Mesenchymal stem cell (in vitro differentiated cells and primary cell): ENCODE measurements around the gene SLU7.

Experiments used
- DNase-seq: peaks from one replicate; pipeline ENCODE4 v3.0.0-alpha.2; 2013
- H2AFZ ChIP-seq: one replicate; pipeline ENCODE4 v1.6.1; 2013; ENCODE audit warnings: low read depth, mild to moderate bottlenecking, control low read depth, inconsistent platforms, low read length, moderate library complexity
- H2AK5ac ChIP-seq: 2 replicates; pipeline ENCODE4 v1.6.1; 2013; ENCODE audit warnings: low read length, moderate library complexity, mild to moderate bottlenecking, inconsistent platforms; ENCODE audit not compliant: severe bottlenecking
- H2BK120ac ChIP-seq: one replicate; pipeline ENCODE4 v1.6.1; 2013; ENCODE audit warnings: low read depth, mild to moderate bottlenecking, inconsistent platforms, low read length, moderate library complexity
- H2BK12ac ChIP-seq, 2 experiments: one replicate each; pipeline ENCODE4 v1.6.1; 2013; ENCODE audit warnings: inconsistent platforms in 2 of 2, low read length in 2 of 2, mild to moderate bottlenecking in 2 of 2, moderate library complexity in 2 of 2, control low read depth in 1 of 2
- H2BK15ac ChIP-seq: one replicate; pipeline ENCODE4 v1.6.1; 2013; ENCODE audit warnings: mild to moderate bottlenecking, low read depth, inconsistent platforms; ENCODE audit not compliant: poor library complexity, severe bottlenecking
- H2BK5ac ChIP-seq: 2 replicates; pipeline ENCODE4 v1.6.1; 2013; ENCODE audit warnings: low read depth, mild to moderate bottlenecking, low read length, control low read depth, inconsistent platforms; ENCODE audit not compliant: poor library complexity, severe bottlenecking
- H3K14ac ChIP-seq, 2 experiments: one replicate each; pipeline ENCODE4 v1.6.1; 2013; ENCODE audit warnings: inconsistent platforms in 2 of 2, low read length in 2 of 2, control low read depth in 1 of 2, mild to moderate bottlenecking in 1 of 2, moderate library complexity in 1 of 2
- H3K18ac ChIP-seq, 2 experiments: one replicate each; pipeline ENCODE4 v1.6.1; 2013; ENCODE audit warnings: inconsistent platforms in 2 of 2, low read length in 2 of 2, control low read depth in 1 of 2, low read depth in 1 of 2, mild to moderate bottlenecking in 1 of 2
- H3K23ac ChIP-seq, 2 experiments: one replicate each; pipeline ENCODE4 v1.6.1; 2013; ENCODE audit warnings: inconsistent platforms in 2 of 2, low read length in 2 of 2, mild to moderate bottlenecking in 2 of 2, moderate library complexity in 2 of 2, control low read depth in 1 of 2
- H3K27ac ChIP-seq: 2 replicates; pipeline ENCODE4 v1.5.1; 2013; ENCODE audit warnings: mild to moderate bottlenecking, moderate library complexity, low read length, control low read depth, inconsistent platforms; ENCODE audit not compliant: poor library complexity, severe bottlenecking
- H3K27me3 ChIP-seq, 2 experiments: 2 replicates each; pipeline versions ENCODE4 v1.6.1 to v1.7.0; 2013; ENCODE audit warnings: low read length in 2 of 2, mild to moderate bottlenecking in 2 of 2, moderate library complexity in 2 of 2, control low read depth in 1 of 2, inconsistent platforms in 1 of 2; ENCODE audit not compliant: control insufficient read depth in 1 of 2, insufficient read depth in 1 of 2
- H3K36me3 ChIP-seq, 2 experiments: 2 replicates each; pipeline versions ENCODE4 v1.6.1 to v1.7.0; 2013; ENCODE audit warnings: low read length in 2 of 2, control low read depth in 1 of 2, inconsistent platforms in 1 of 2, low read depth in 1 of 2, mild to moderate bottlenecking in 1 of 2; ENCODE audit not compliant: insufficient read depth in 2 of 2, control insufficient read depth in 1 of 2
- H3K4ac ChIP-seq, 2 experiments: one replicate each; pipeline ENCODE4 v1.6.1; 2013; ENCODE audit warnings: inconsistent platforms in 2 of 2, low read length in 2 of 2, mild to moderate bottlenecking in 2 of 2, moderate library complexity in 2 of 2, control low read depth in 1 of 2, low read depth in 1 of 2
- H3K4me1 ChIP-seq: 2 replicates; pipeline ENCODE4 v1.6.1; 2013; ENCODE audit warnings: low read depth, low read length, control low read depth; ENCODE audit not compliant: control insufficient read depth, insufficient read depth
- H3K4me2 ChIP-seq: 2 replicates; pipeline ENCODE4 v1.6.1; 2013; ENCODE audit warnings: low read length, mild to moderate bottlenecking, inconsistent platforms; ENCODE audit not compliant: poor library complexity, severe bottlenecking
- H3K4me3 ChIP-seq, 2 experiments: 2 replicates each; pipeline versions ENCODE4 v1.5.1 to v1.7.0; 2013; ENCODE audit warnings: low read length in 2 of 2, mild to moderate bottlenecking in 2 of 2, control low read depth in 1 of 2, low read depth in 1 of 2; ENCODE audit not compliant: insufficient read depth in 1 of 2
- H3K79me1 ChIP-seq: replicated peaks from 2 replicates; pipeline ENCODE4 v1.6.1; 2013; ENCODE audit warnings: mild to moderate bottlenecking, control low read depth, low read length, inconsistent platforms; ENCODE audit not compliant: poor library complexity, severe bottlenecking
- H3K9ac ChIP-seq: 2 replicates; pipeline ENCODE4 v1.7.0; 2013; ENCODE audit warnings: mild to moderate bottlenecking, low read length, moderate library complexity
- H3K9me3 ChIP-seq: 2 replicates; pipeline ENCODE4 v1.7.0; 2013; ENCODE audit warnings: mild to moderate bottlenecking, low read length; ENCODE audit not compliant: control insufficient read depth
- H4K8ac ChIP-seq: one replicate; pipeline ENCODE4 v1.6.1; 2013; ENCODE audit warnings: inconsistent platforms, mild to moderate bottlenecking, low read length, moderate library complexity
- H4K91ac ChIP-seq: one replicate; pipeline ENCODE4 v1.6.1; 2013; ENCODE audit warnings: mild to moderate bottlenecking, low read length, inconsistent platforms
- WGBS: methylation state at CpG from one replicate; pipeline ENCODE4 v1.1.7; 2013; ENCODE audit warnings: mixed read lengths; 5-methylcytosine and 5-hydroxymethylcytosine counted together

The SLU7 gene

DNA sequence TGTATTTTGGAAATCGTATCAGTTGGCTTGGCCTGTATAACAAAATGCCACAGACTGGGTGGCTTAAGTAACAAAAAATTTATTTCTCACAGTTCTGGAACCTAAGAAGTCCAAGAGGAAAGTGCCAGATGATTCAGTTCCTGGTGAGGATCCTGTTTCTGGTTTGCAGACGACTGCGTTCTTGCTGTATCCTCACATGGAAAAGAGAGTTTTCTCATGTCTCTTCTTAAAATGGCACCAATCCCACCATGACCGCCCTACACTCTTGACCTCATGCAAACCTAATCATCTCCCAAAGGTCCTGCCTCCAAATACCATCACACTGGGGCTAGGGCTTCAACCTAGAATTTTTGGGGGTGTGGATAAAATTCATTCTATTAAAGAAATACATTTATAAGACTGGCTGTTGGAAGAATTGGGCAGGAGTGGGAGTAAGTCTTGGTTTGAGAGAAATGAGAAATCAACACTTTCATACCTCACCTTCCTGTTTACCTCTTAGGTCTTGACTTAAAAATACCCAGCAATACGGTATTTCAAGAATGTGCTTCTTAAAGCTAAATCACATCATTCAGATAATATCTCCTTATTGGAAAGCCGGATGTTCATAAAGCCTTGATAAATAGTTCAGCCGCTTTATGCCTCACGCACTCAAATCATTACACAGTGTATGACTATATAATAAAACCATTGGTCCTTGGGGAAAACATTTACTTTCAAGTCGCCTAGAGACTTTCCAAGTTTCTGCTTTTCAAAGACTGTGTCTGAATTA, 31.5 kb upstream of the SLU7 start:
- no peak for DNase-seq
- Histone ChIP-seq H3K4me1 (no peaks in the 10 kb centered on the region), H2AK5ac (no peak overlapping the region), H2BK5ac (no peak overlapping the region), H3K4ac (no peak overlapping the region), H2BK15ac (no peak overlapping the region), H3K27me3 (peaks cover 0 to 6% of the 10 kb centered on the region in 2 experiments), H3K9me3 (no peaks in the 10 kb centered on the region), H3K4me2 (no peak overlapping the region), H2BK12ac (no peak overlapping the region), H2AFZ (no peak overlapping the region), H3K18ac (no peak overlapping the region), H3K79me1 (no peaks in the 10 kb centered on the region), H3K36me3 (no peaks in the 10 kb centered on the region), H3K27ac (no peak overlapping the region), H3K9ac (no peak overlapping the region), H3K23ac (no peak overlapping the region), H4K91ac (no peak overlapping the region), H2BK120ac (no peak overlapping the region), H4K8ac (no peak overlapping the region), H3K4me3 (no peak overlapping the region), H3K14ac (no peak overlapping the region)
- WGBS: 88% methylated on average over 8 of the region's 9 CpGs

DNA sequence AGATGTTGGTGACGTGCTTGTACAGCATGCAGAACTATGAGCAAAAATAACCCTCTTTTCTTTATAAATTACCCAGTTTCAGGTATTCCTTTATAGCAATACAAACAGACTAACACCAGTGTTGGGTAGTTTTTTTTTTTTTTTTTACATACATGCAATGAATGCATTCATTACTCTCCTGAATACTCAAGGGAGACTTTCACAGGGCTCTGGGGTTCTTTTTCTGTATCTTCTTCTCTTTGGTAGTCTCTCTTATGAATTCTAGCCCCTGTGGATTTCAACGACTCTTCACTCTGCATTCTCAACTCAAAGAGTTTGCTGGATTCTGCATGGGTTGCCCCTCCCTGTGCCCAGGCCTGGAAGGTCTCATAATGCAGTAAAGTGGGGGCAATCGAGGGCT, 30.6 kb upstream of the SLU7 start:
- no peak overlapping the region for H4K91ac ChIP-seq
- no peaks in the 10 kb centered on the region for H3K4me1 ChIP-seq
- no peak overlapping the region for H3K18ac ChIP-seq
- no peak overlapping the region for H3K4ac ChIP-seq
- H3K14ac ChIP-seq: no peak overlapping the region
- WGBS: 69% methylated on average over 3 of the region's 3 CpGs
- H2BK5ac ChIP-seq: no peak overlapping the region
- H3K36me3 ChIP-seq: no peaks in the 10 kb centered on the region
- no peak overlapping the region for H2BK12ac ChIP-seq
- H3K27me3 ChIP-seq: peaks cover 0 to 6% of the 10 kb centered on the region in 2 experiments
- no peak overlapping the region for H3K4me2 ChIP-seq
- H3K79me1 ChIP-seq: no peaks in the 10 kb centered on the region
- no peak overlapping the region for H3K4me3 ChIP-seq
- H2BK15ac ChIP-seq: no peak overlapping the region
- no peak overlapping the region for H2AFZ ChIP-seq
- H2BK120ac ChIP-seq: no peak overlapping the region
- no peak for DNase-seq
- no peak overlapping the region for H2AK5ac ChIP-seq
- no peak overlapping the region for H3K27ac ChIP-seq
- H3K9me3 ChIP-seq: no peaks in the 10 kb centered on the region
- no peak overlapping the region for H3K23ac ChIP-seq
- no peak overlapping the region for H4K8ac ChIP-seq
- H3K9ac ChIP-seq: no peak overlapping the region

DNA sequence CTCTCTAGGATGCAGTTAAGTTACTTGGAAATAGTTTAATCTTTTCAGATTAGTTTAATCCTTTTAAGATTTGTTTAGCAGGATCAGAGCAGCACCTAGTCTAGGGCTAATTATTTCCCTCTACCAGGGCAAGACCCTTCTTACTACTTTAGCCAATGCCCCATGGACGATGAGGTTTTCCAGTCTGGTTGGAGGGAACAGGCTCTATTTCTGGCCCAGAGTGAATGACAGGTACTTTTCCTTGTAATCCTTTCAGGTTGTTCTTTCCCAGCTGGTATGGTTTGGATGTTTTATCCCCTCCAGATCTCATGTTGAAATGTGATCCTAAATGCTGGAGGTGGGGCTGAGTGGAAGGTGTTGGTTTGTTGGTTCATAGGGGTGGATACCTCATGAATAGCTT, 30.0 kb upstream of the SLU7 start:
- H2BK5ac ChIP-seq: no peak overlapping the region
- no peak overlapping the region for H3K4ac ChIP-seq
- H2BK15ac ChIP-seq: no peak overlapping the region
- no peaks in the 10 kb centered on the region for H3K9me3 ChIP-seq
- H3K36me3 ChIP-seq: no peaks in the 10 kb centered on the region
- H2BK120ac ChIP-seq: no peak overlapping the region
- no peak overlapping the region for H3K4me3 ChIP-seq
- no peak overlapping the region for H4K91ac ChIP-seq
- no peak overlapping the region for H3K9ac ChIP-seq
- no peak overlapping the region for H3K14ac ChIP-seq
- H2AFZ ChIP-seq: no peak overlapping the region
- H2BK12ac ChIP-seq: no peak overlapping the region
- DNase-seq: no peak
- no peaks in the 10 kb centered on the region for H3K79me1 ChIP-seq
- whole genome bisulfite sequencing: 92% methylated on average over 1 of the region's 1 CpG
- no peak overlapping the region for H3K27ac ChIP-seq
- H3K18ac ChIP-seq: no peak overlapping the region
- H3K27me3 ChIP-seq: peaks cover 0 to 1% of the 10 kb centered on the region in 2 experiments
- no peak overlapping the region for H4K8ac ChIP-seq
- H3K4me2 ChIP-seq: no peak overlapping the region
- no peaks in the 10 kb centered on the region for H3K4me1 ChIP-seq
- no peak overlapping the region for H2AK5ac ChIP-seq
- H3K23ac ChIP-seq: no peak overlapping the region

DNA sequence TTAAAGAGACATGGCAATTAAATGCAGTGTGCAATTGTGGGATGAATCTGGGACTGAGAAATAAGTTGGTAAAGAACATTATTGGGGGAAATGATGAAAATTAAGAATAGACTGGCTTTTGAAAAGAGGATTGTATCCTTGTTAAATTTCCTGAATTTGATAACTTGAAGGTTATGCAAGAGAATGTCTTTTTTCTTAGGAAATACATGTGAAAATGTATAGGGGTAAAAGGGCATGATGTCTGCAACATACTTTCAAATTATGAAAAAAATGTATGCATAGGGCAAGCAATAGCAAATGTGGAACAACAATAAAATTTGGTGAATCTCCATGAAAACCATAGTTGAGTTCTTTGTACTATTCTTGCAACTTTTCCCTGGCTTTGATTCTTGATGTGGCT, 26.9 kb upstream of the SLU7 start:
- Histone ChIP-seq H3K79me1 (no peaks in the 10 kb centered on the region), H2BK5ac (no peak overlapping the region), H2AFZ (no peak overlapping the region), H2BK15ac (no peak overlapping the region), H3K27me3 (no peaks in the 10 kb centered on the region), H3K4me2 (no peak overlapping the region), H3K4ac (no peak overlapping the region), H3K18ac (no peak overlapping the region), H2AK5ac (no peak overlapping the region), H3K4me1 (no peaks in the 10 kb centered on the region), H3K4me3 (no peak overlapping the region), H2BK120ac (no peak overlapping the region), H4K8ac (no peak overlapping the region), H3K27ac (no peak overlapping the region), H3K14ac (no peak overlapping the region), H3K36me3 (no peaks in the 10 kb centered on the region), H4K91ac (no peak overlapping the region), H3K23ac (no peak overlapping the region), H2BK12ac (no peak overlapping the region), H3K9ac (no peak overlapping the region), H3K9me3 (no peaks in the 10 kb centered on the region)
- DNase-seq: no peak
